ENCODE data around the gene CENPP.

Gene CENPP

GRCh38 chr9:92503156-92503555, 177.4 kb downstream of the CENPP start:
- in situ Hi-C loops (cut with MboI; ENCODE audit: low sequenced_read_pairs): no loop called here

GRCh38 chr9:92504881-92505280, 179.1 kb downstream of the CENPP start:
- in situ Hi-C loops (cut with MboI; ENCODE audit: low sequenced_read_pairs): no loop called here

- in situ Hi-C loops (cut with MboI; ENCODE audit: low sequenced_read_pairs): no loop called here
These were observed 180.6 kb downstream of the CENPP start for GRCh38 chr9:92506184-92506857.

GRCh38 chr9:92507005-92507404, 181.3 kb downstream of the CENPP start:
- in situ Hi-C loops (cut with MboI; ENCODE audit: low sequenced_read_pairs): no loop called here

- in situ Hi-C loops (cut with MboI; ENCODE audit: low sequenced_read_pairs): no loop called here
These were observed 181.7 kb downstream of the CENPP start for GRCh38 chr9:92507496-92507895.

GRCh38 chr9:92508018-92508820, 182.5 kb downstream of the CENPP start:
- in situ Hi-C loops (cut with MboI; ENCODE audit: low sequenced_read_pairs): no loop called here

GRCh38 chr9:92509050-92509449, 183.3 kb downstream of the CENPP start:
- in situ Hi-C loops (cut with MboI; ENCODE audit: low sequenced_read_pairs): no loop called here

- in situ Hi-C loops (cut with MboI; ENCODE audit: low sequenced_read_pairs): no loop called here
These were observed 185.0 kb downstream of the CENPP start for GRCh38 chr9:92510747-92511146.

- in situ Hi-C loops (cut with MboI; ENCODE audit: low sequenced_read_pairs): no loop called here
These were observed 186.9 kb downstream of the CENPP start for GRCh38 chr9:92512622-92513021.

GRCh38 chr9:92513349-92513748, 187.6 kb downstream of the CENPP start:
- in situ Hi-C loops (cut with MboI; ENCODE audit: low sequenced_read_pairs): no loop called here

- in situ Hi-C loops (cut with MboI; ENCODE audit: low sequenced_read_pairs): no loop called here
These were observed 188.9 kb downstream of the CENPP start for GRCh38 chr9:92514635-92515034.

- in situ Hi-C loops (cut with MboI; ENCODE audit: low sequenced_read_pairs): no loop called here
These were observed 190.8 kb downstream of the CENPP start for GRCh38 chr9:92516521-92516920.

- in situ Hi-C loops (cut with MboI; ENCODE audit: low sequenced_read_pairs): no loop called here
These were observed 191.3 kb downstream of the CENPP start for GRCh38 chr9:92517046-92517445.

- in situ Hi-C loops (cut with MboI; ENCODE audit: low sequenced_read_pairs): no loop called here
These were observed 192.4 kb downstream of the CENPP start for GRCh38 chr9:92518199-92518598.

GRCh38 chr9:92520837-92521236, 195.1 kb downstream of the CENPP start:
- in situ Hi-C loops (cut with MboI; ENCODE audit: low sequenced_read_pairs): no loop called here

GRCh38 chr9:92522983-92523970, 197.5 kb downstream of the CENPP start:
- in situ Hi-C loops (cut with MboI; ENCODE audit: low sequenced_read_pairs): no loop called here

GRCh38 chr9:92524881-92525280, 199.1 kb downstream of the CENPP start:
- in situ Hi-C loops (cut with MboI; ENCODE audit: low sequenced_read_pairs): no loop called here

- in situ Hi-C loops (cut with MboI; ENCODE audit: low sequenced_read_pairs): no loop called here
These were observed 199.6 kb downstream of the CENPP start for GRCh38 chr9:92525306-92525705.

GRCh38 chr9:92527291-92527828, 201.6 kb downstream of the CENPP start:
- in situ Hi-C loops (cut with MboI; ENCODE audit: low sequenced_read_pairs): no loop called here

- in situ Hi-C loops (cut with MboI; ENCODE audit: low sequenced_read_pairs): no loop called here
These were observed 202.2 kb downstream of the CENPP start for GRCh38 chr9:92527832-92528521.
